ENCODE results near the gene APOBEC3A.
"Not testable (repeated sequence)": the region's sequence is repeated elsewhere in the genome, so short reads cannot be mapped to it uniquely, and the experiment has no call there.

The APOBEC3A gene

GRCh38 chr22:38960673-38961072 lies 3.3 kb downstream of the APOBEC3A start:
- DNase-seq: not testable (repeated sequence)

GRCh38 chr22:38963291-38963738 lies 5.9 kb downstream of the APOBEC3A start:
- not testable (repeated sequence) for DNase-seq

GRCh38 chr22:38963872-38964271 lies 6.5 kb downstream of the APOBEC3A start:
- no peak for DNase-seq

- no peak for DNase-seq
Measured at GRCh38 chr22:38964306-38964705, 6.9 kb downstream of the APOBEC3A start.

- DNase-seq: peak in 1 of 2 experiments; percentile 3
Measured at GRCh38 chr22:38964989-38965388, 7.6 kb downstream of the APOBEC3A start.

- DNase-seq: no peak
Measured at GRCh38 chr22:38965614-38966379, 8.4 kb downstream of the APOBEC3A start.

GRCh38 chr22:38966380-38966702 lies 8.9 kb downstream of the APOBEC3A start:
- DNase-seq: no peak

- DNase-seq: no peak
Measured at GRCh38 chr22:38966942-38967341, 9.5 kb downstream of the APOBEC3A start.

GRCh38 chr22:38967451-38968450 lies 10.3 kb downstream of the APOBEC3A start:
- no peak for DNase-seq

GRCh38 chr22:38968801-38969200 lies 11.4 kb downstream of the APOBEC3A start:
- DNase-seq: no peak

- DNase-seq: no peak
Measured at GRCh38 chr22:38970551-38970950, 13.1 kb downstream of the APOBEC3A start.

GRCh38 chr22:38971202-38971601 lies 13.8 kb downstream of the APOBEC3A start:
- no peak for DNase-seq

GRCh38 chr22:38971791-38972190 lies 14.4 kb downstream of the APOBEC3A start:
- DNase-seq: no peak

- DNase-seq: no peak
Measured at GRCh38 chr22:38972558-38972957, 15.1 kb downstream of the APOBEC3A start.

GRCh38 chr22:38973289-38974169 lies 16.1 kb downstream of the APOBEC3A start:
- DNase-seq: peak; percentile 16 to 50

GRCh38 chr22:38974170-38974825 lies 16.9 kb downstream of the APOBEC3A start:
- DNase-seq: no peak

- no peak for DNase-seq
Measured at GRCh38 chr22:38974826-38975175, 17.4 kb downstream of the APOBEC3A start.

GRCh38 chr22:38977289-38977688 lies 19.9 kb downstream of the APOBEC3A start:
- DNase-seq: not testable (repeated sequence)

GRCh38 chr22:38980587-38980986 lies 23.2 kb downstream of the APOBEC3A start:
- DNase-seq: not testable (repeated sequence)

- peak in 1 of 2 experiments; percentile 38 for DNase-seq
Measured at GRCh38 chr22:38981005-38981991, 23.9 kb downstream of the APOBEC3A start.

Measured in NCI-H524 (cell line).